CD14-positive monocyte (primary cell): ENCODE data around the gene NUP93. TPM values are rescaled to one million over a fixed set of nuclear protein-coding genes. Genes with fewer than 3 reads are reported as not detected.
"Not testable (repeated sequence)": the region's sequence is repeated elsewhere in the genome, so short reads cannot be mapped to it uniquely, and the experiment has no call there.

Source experiments
- DNase-seq, 3 donors: peaks; one replicate each; pipeline ENCODE4 v3.0.0-alpha.2; 2011 to 2022
- H2AFZ ChIP-seq: 2 replicates; pipeline ENCODE4 v1.6.0; 2012; ENCODE audit warnings: mild to moderate bottlenecking, low read depth, low read length, inconsistent platforms; ENCODE audit not compliant: insufficient read depth, poor library complexity, severe bottlenecking
- H3K27ac ChIP-seq, 2 donors: 1 replicate in 1 of 2; 2 replicates in 1 of 2; pipeline ENCODE4 v1.5.1; 2012 to 2013; ENCODE audit warnings: low read length in 2 of 2, control low read depth in 1 of 2, inconsistent platforms in 1 of 2, low read depth in 1 of 2, mild to moderate bottlenecking in 1 of 2
- H3K27me3 ChIP-seq, 2 donors: one replicate each; pipeline versions ENCODE4 v1.6.0 to v1.6.1; 2011 to 2013; ENCODE audit warnings: low read length in 2 of 2; ENCODE audit not compliant: control insufficient read depth in 2 of 2, insufficient read depth in 2 of 2
- H3K36me3 ChIP-seq, 2 donors: replicated peaks in 1 of 2; 1 replicate in 1 of 2; 2 replicates in 1 of 2; pipeline versions ENCODE4 v1.5.1 to v1.6.1; 2012 to 2013; ENCODE audit warnings: low read length in 2 of 2, control low read depth in 1 of 2, inconsistent platforms in 1 of 2, mild to moderate bottlenecking in 1 of 2; ENCODE audit not compliant: insufficient read depth in 2 of 2, control insufficient read depth in 1 of 2
- H3K4me1 ChIP-seq, 2 donors: 1 replicate in 1 of 2; 2 replicates in 1 of 2; pipeline versions ENCODE4 v1.5.1 to v1.6.1; 2012 to 2013; ENCODE audit warnings: low read length in 2 of 2, control low read depth in 1 of 2, inconsistent platforms in 1 of 2, mild to moderate bottlenecking in 1 of 2, moderate library complexity in 1 of 2; ENCODE audit not compliant: insufficient read depth in 2 of 2, control insufficient read depth in 1 of 2
- H3K4me2 ChIP-seq: replicated peaks from 2 replicates; pipeline ENCODE3; 2012; ENCODE audit warnings: low read length, moderate library complexity, mild to moderate bottlenecking; ENCODE audit not compliant: poor library complexity, severe bottlenecking; ENCODE audit errors: extremely low read depth
- H3K4me3 ChIP-seq, 3 experiments: fragments of 200-600 bp in 1 of 3; sonication (generic) in 1 of 3; replicated peaks in 1 of 3; 1 replicate in 2 of 3; 2 replicates in 1 of 3; pipeline ENCODE4 v1.5.1; 2011 to 2013; ENCODE audit warnings: low read length in 3 of 3, mild to moderate bottlenecking in 3 of 3, control low read depth in 2 of 3, low read depth in 2 of 3, inconsistent platforms in 1 of 3, moderate library complexity in 1 of 3
- H3K79me2 ChIP-seq: 2 replicates; pipeline ENCODE4 v1.6.0; 2012; ENCODE audit warnings: mild to moderate bottlenecking, control low read depth, inconsistent platforms, low read length, moderate library complexity; ENCODE audit not compliant: insufficient read depth
- H3K9ac ChIP-seq: 2 replicates; pipeline ENCODE4 v1.6.0; 2017; ENCODE audit warnings: low read length, mild to moderate bottlenecking; ENCODE audit not compliant: insufficient read depth, poor library complexity, severe bottlenecking
- H3K9me3 ChIP-seq, 2 donors: replicated peaks in 1 of 2; 1 replicate in 1 of 2; 2 replicates in 1 of 2; pipeline versions ENCODE4 v1.5.1 to v1.6.1; 2012 to 2013; ENCODE audit warnings: low read length in 2 of 2, control low read depth in 1 of 2; ENCODE audit not compliant: control insufficient read depth in 1 of 2, insufficient read depth in 1 of 2
- H4K20me1 ChIP-seq: 2 replicates; pipeline ENCODE4 v1.6.0; 2012; ENCODE audit warnings: mild to moderate bottlenecking, low read length, control low read depth, moderate library complexity; ENCODE audit not compliant: insufficient read depth
- H3K27ac Mint-ChIP-seq, 7 donors: one replicate each; pipeline ENCODE4 v1.8.0; 2020; ENCODE audit warnings: mild to moderate bottlenecking in 7 of 7, mixed read lengths in 7 of 7, moderate library complexity in 6 of 7, inconsistent platforms in 2 of 7
- H3K27me3 Mint-ChIP-seq, 3 donors: one replicate each; pipeline ENCODE4 v1.8.0; 2021 to 2022; ENCODE audit warnings: low read depth in 3 of 3, mild to moderate bottlenecking in 3 of 3, mixed read lengths in 3 of 3, moderate library complexity in 3 of 3, inconsistent platforms in 1 of 3
- H3K36me3 Mint-ChIP-seq, 2 donors: one replicate each; pipeline ENCODE4 v1.8.0; 2020; ENCODE audit warnings: mixed read lengths in 2 of 2, inconsistent platforms in 1 of 2, mild to moderate bottlenecking in 1 of 2
- H3K4me1 Mint-ChIP-seq: one replicate; pipeline ENCODE4 v1.8.0; 2020; ENCODE audit warnings: mild to moderate bottlenecking, mixed read lengths
- H3K4me3 Mint-ChIP-seq, 2 donors: one replicate each; pipeline ENCODE4 v1.8.0; 2020; ENCODE audit warnings: mild to moderate bottlenecking in 2 of 2, mixed read lengths in 2 of 2, moderate library complexity in 1 of 2
- H3K9me3 Mint-ChIP-seq, 7 donors: one replicate each; pipeline ENCODE4 v1.8.0; 2020 to 2022; ENCODE audit warnings: mixed read lengths in 7 of 7, mild to moderate bottlenecking in 6 of 7, moderate library complexity in 6 of 7, inconsistent platforms in 2 of 7
- CTCF ChIP-seq: fragments of 200-600 bp; IDR thresholded peaks from one replicate; pipeline ENCODE4 v1.8.0; 2022; ENCODE audit warnings: antibody characterized with exemption, mild to moderate bottlenecking
- WGBS: methylation state at CpG from one replicate; pipeline ENCODE4 v1.1.5; 2013; ENCODE audit warnings: missing lambda C conversion rate; ENCODE audit not compliant: insufficient coverage; 5-methylcytosine and 5-hydroxymethylcytosine counted together
- intact Hi-C, 2 donors: fragments of 100-400 bp; cut with micrococcal nuclease; formaldehyde crosslinking; loops; one replicate each; pipeline versions ENCODE4 v1.15.0 to v1.15.1; 2023
- polyA plus RNA-seq, 3 donors: library from polyadenylated mRNA; depleted of rRNA in 1 of 3; unstranded in 2 of 3; stranded (reverse) in 1 of 3; fragments of 300-500 nt in 2 of 3; fragments of >200 nt in 1 of 3; fragmentation: Illumina TruSeq in 2 of 3; gene quantifications; 1 replicate in 2 of 3; 2 replicates in 1 of 3; pipeline ENCODE4 v1.2.3, GENCODE V29; 2012 to 2021

Gene NUP93
- polyA plus RNA-seq, 3 donors, result 46.6 to 77.7 (median 59.4) TPM

GRCh38 chr16:56810954-56811353 is 81.0 kb downstream of the NUP93 start:
- no peaks in the 10 kb centered on the region for H3K27me3 ChIP-seq
- H3K27me3 Mint-ChIP-seq, result no peaks in the 10 kb centered on the region

GRCh38 chr16:56811602-56812001 is 81.7 kb downstream of the NUP93 start:
- H3K36me3 Mint-ChIP-seq, result peaks cover 31 to 38% of the 10 kb centered on the region in 2 donors
- H3K27me3 Mint-ChIP-seq, H3K27ac ChIP-seq, H2AFZ ChIP-seq, H3K9me3 ChIP-seq, H3K9ac ChIP-seq, H4K20me1 ChIP-seq, H3K27ac Mint-ChIP-seq, H3K79me2 ChIP-seq, H3K4me1 ChIP-seq, DNase-seq, H3K4me2 ChIP-seq, H3K4me1 Mint-ChIP-seq, H3K9me3 Mint-ChIP-seq, H3K4me3 Mint-ChIP-seq, intact Hi-C loops, H3K4me3 ChIP-seq, H3K27me3 ChIP-seq: not testable (repeated sequence)
- no CpG with 5 or more reads among the region's 5 CpGs for WGBS
- peaks cover 13 to 42% of the 10 kb centered on the region in 2 donors for H3K36me3 ChIP-seq

More at GRCh38 chr16:56810954-56811353, 81.0 kb downstream of the NUP93 start:
- intact Hi-C loops, result no loop called here
- no peak for DNase-seq
- Histone ChIP-seq H4K20me1 (no peaks in the 10 kb centered on the region), H3K36me3 (peaks cover 20 to 42% of the 10 kb centered on the region in 2 donors), H3K9me3 (no peaks in the 10 kb centered on the region), H3K4me1 (peaks cover 0 to 4% of the 10 kb centered on the region in 2 donors), H3K79me2 (no peaks in the 10 kb centered on the region), H3K4me3 (no peak overlapping the region), H3K27ac (no peak overlapping the region), H2AFZ (no peak overlapping the region), H3K9ac (no peak overlapping the region), H3K4me2 (no peak overlapping the region)
- Mint-ChIP-seq H3K9me3 (no peaks in the 10 kb centered on the region), H3K36me3 (peaks cover 36 to 40% of the 10 kb centered on the region in 2 donors), H3K4me1 (peaks cover 9% of the 10 kb centered on the region), H3K27ac (no peak overlapping the region), H3K4me3 (no peak overlapping the region)
- no peak for TF ChIP-seq CTCF
